HS-5 (cell line): ENCODE measurements around the gene APOL3.
"Not testable (repeated sequence)": the region's sequence is repeated elsewhere in the genome, so short reads cannot be mapped to it uniquely, and the experiment has no call there.

Experiments
- DNase-seq: peaks from one replicate; pipeline ENCODE4 v3.0.0-alpha.2; 2012; ENCODE audit warnings: low read depth

APOL3 gene

GRCh38 chr22:36134182-36134581, 26.4 kb downstream of the APOL3 start:
- no peak for DNase-seq

DNA sequence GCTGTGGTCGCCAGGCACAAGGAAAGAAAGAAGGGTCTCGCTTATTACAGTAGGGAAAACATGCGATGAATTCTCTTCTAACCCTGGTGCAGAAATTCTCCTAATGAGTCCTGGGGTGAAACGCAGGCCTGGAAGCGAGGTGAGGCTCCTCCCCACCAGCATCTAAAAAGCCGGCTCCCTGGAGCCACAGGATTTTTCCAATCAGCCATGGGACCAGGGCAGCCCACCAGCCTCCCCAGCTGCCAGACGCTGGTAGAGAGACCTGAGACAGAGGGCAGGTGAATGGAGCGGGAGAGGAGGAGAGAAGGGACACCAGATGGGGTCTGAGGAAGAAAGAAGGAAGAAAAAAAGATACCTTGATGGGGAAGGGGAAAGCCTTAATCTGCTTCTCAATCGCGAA, 28.6 kb downstream of the APOL3 start:
- no peak for DNase-seq

GRCh38 chr22:36129486-36130388, 30.8 kb downstream of the APOL3 start:
- DNase-seq = no peak

DNA sequence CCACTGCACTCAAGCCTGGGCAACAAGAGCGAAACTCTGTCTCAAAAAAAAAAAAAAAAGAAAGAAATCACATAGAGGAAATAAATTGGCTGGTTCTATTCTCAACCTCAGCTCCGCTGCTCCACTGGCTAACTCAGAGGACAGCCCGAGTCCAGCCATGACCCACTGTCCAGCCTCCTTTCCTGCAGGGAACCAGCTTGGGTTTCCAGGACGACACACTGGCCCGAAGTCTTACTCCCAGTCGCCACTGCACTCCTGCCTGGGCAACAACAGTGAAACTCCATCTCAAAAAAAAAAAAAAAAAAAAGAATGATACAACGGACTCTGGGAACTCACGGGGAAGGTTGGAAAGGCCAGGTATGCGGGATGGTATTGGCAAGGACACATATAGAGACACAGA, 31.5 kb downstream of the APOL3 start:
- no peak for DNase-seq

DNA sequence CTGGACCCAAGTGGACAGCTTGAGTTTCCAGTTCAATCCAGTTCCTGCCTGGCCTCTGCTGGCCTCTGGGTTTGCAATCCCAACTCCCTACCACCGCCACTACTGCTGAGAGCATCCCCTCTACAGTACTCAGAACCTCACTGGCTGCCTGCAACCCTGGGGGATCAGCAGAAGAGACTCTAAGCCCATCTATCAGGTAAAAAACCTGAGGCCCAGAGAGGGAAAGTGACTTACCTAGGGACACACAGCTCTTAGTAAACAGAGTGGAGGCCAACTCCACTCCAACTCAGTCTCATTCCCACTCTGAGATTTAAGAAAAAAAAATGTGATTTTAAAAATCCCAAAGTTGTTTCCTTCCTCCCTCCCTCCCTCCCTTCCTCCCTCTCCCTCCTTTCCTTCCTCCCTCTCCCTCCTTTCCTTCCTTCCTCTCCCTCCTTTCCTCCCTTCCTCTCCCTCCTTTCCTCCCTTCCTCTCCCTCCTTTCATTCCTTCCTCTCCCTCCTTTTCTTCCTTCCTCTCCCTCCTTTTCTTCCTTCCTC, 34.5 kb downstream of the APOL3 start:
- no peak for DNase-seq

DNA sequence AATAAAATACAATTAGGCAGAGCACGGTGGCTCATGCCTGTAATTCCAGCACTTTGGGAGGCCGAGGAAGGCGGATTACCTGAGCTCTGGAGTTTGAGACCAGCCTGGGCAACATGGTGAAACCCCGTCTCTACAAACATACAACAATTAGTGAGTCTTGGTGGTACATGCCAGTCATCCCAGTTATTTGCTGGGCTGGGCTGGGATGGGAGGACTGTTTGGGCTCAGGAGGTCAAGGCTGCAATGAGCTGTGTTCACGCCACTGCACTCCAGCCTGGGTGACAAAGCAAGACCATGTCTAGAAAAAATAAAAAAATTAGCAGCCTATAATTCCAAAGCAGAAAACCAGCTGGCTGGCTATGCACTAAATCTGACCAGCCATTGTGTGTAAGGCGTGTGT, 35.1 kb downstream of the APOL3 start:
- no peak for DNase-seq

- DNase-seq = no peak
These were observed 35.9 kb downstream of the APOL3 start for GRCh38 chr22:36124666-36125065.

DNA sequence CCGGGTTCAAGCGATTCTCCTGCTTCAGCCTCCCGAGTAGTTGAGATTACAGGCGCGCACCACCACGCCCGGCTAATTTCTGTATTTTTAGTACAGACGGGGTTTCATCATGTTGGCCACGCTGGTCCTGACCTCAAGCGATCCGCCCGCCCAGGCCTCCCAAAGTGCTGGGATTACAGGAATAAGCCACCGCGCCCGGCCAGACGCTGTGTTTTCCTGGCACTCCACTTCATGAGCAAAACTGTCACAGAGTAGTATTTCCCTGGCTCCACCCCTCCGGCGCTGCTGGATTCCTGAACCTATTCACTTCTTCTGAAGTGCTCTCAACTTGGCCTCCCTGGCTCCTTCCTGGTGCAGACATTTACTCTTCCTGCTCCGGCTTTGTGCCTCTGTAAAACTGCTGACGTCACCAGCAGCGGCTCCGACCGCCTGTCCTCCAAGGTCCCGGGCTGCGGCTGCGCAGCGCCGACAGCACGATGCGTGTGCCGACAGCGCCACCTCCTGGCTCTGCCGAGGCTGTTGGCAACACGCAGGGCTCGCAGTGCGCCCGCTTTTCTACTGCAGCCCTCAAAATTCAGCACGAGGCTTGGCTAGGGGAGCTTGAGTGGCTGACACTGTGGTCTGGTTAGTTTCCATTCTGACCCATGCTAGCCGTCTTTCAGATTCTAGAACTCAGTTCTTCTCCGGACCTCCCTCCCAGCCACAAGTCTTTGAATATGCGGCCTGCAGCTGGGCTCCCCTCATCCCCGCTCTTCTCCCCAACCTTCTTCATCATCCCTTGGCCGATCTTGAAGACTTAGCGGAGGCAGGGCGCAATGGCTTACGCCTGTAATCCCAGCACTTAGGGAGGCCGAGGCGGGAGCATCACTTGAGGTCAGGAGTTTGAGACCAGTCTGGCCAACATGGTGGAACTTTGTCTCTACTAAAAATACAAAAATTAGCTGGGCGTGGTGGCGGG, 36.6 kb downstream of the APOL3 start:
- DNase-seq = peak; percentile 69

- not testable (repeated sequence) for DNase-seq
These were observed 39.8 kb downstream of the APOL3 start for GRCh38 chr22:36120621-36121351.

DNA sequence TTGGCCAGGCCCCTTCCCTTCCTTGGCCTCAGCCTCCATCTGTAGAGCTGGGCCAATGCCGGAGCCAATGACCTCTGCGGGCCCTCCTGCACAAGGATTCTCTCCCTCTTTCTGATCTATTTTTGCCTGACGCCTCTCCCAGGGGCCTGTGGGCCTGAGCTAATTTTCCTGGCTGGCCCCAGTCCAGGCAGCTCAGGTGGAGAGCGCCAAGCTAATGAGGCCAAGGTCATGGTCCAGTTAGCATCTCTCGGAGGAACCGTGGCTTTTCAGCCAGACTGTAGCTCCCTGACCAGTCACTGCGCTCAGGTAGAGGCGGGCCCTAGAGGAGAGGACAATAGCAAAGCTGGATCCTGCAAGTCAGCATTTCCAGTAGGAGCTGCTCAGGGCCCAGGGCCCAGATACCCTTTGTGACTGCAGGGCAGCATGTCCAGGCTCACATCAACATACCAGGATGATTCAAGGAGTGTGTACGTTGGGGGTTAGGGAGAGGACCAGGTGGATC, 43.5 kb downstream of the APOL3 start:
- no peak for DNase-seq

- DNase-seq = no peak
These were observed 44.4 kb downstream of the APOL3 start for GRCh38 chr22:36116127-36116526.

- DNase-seq = no peak
These were observed 47.4 kb downstream of the APOL3 start for GRCh38 chr22:36113121-36113520.

- DNase-seq = no peak
These were observed 49.2 kb downstream of the APOL3 start for GRCh38 chr22:36111316-36111715.

DNA sequence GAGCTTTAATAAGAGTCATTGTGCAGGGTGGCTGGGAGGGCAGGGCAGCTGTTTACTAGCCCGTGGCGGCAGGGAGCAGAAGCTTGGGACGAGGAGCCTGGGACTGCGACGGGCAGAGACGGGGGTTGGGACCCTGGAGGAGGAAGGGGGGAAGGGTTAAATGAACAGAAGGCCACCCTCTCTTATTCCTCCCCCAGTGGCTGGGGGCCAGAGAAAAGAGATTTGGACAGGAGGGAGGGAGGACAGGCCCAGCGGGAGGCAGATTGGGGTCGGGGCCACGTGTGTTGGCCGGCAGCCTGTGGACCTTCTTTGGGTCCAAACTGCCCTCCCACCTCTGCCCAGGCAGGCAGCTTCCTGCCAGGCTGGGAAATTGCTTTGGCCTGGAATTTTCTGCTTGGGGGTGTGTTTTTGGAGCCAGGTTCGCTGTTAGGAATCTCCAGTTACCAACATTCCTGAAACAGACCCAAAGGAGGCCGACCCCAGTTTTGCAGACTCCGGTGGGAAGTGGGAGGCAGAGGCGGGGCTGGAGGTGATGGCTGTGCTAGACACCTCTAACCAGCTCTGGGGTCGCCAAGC, 50.2 kb downstream of the APOL3 start:
- no peak for DNase-seq

DNA sequence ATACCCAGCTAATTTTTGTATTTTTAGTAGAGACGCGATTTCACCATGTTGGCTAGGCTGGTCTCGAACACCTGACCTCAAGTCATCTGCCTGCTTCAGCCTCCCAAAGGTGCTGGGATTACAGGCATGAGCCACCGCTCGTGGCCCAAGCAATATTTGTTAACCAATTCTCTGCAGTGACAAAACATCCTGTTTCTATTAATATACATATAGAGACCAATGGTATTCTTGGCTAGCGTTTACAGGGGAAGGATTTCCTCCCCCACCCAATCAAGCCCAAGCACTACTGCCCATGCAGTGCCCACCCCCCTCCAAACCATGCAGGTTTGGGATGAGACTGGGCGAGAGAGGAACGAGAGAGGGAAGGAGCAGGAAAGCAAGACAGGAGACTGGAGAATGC, 53.1 kb downstream of the APOL3 start:
- no peak for DNase-seq

- no peak for DNase-seq
These were observed 53.6 kb downstream of the APOL3 start for GRCh38 chr22:36106910-36107309.

- DNase-seq = no peak
These were observed 55.6 kb downstream of the APOL3 start for GRCh38 chr22:36104988-36105387.

DNA sequence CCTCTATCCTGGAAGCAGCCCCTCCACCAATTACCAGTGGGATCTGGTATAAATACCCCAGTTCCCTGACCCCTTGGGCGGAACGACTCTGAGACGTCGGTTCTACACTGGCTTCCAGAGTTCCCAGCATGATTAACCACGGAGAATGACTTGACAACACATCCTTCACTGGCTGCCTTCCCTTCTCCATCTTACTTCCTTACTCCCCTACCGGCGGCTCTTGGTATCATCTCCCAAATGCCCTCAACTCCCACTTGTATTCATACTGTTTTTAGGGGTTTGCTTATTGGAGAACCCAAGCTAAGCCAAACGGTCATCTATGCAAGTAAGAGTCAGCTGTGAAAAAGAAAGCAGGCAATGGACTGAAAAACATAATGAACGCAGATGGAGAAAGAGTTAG, 56.1 kb downstream of the APOL3 start:
- no peak for DNase-seq

GRCh38 chr22:36103891-36104290, 56.7 kb downstream of the APOL3 start:
- no peak for DNase-seq

- no peak for DNase-seq
These were observed 57.6 kb downstream of the APOL3 start for GRCh38 chr22:36102995-36103394.

GRCh38 chr22:36101756-36102155, 58.8 kb downstream of the APOL3 start:
- no peak for DNase-seq
